ENCODE measurements around the gene STEEP1. TPM values are rescaled to one million over a fixed set of nuclear protein-coding genes. Genes with fewer than 3 reads are reported as not detected.
A peak's percentile ranks its signal among the peaks of the same experiment; 100 is the strongest.

STEEP1 gene
- total and polyA plus RNA-seq, 12 donors = 7.0 to 32.0 (median 21.1) TPM

DNA sequence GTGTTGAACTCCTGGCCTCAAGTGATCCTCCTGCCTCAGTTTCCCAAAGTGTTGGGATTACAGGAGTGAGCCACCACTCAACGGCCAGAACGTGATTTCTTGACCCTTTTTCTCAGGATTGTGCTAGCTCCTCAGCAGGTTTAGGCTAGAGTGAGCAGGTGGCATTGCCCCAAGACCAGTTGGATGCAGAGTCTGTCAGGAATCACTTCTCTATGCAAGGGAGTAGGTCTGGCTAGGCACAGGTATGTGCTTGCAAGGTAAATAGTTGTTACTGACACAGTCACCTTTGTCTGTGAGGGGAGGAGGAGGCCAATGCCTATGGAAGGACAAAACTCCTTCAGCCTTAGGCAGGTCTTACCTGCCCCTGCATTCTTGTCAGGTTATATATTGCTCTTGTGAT lies 72.7 kb downstream of the STEEP1 start:
- Histone ChIP-seq H3K9me3 (replicated peaks in 1 of 3) (no peaks in the 10 kb centered on the region), H3K27ac (no peak overlapping the region), H3K27me3 (peaks cover 11% of the 10 kb centered on the region), H3K4me1 (replicated peaks in 1 of 2) (no peaks in the 10 kb centered on the region), H3K4me3 (no peak overlapping the region), H3K36me3 (replicated peaks in 1 of 2) (no peaks in the 10 kb centered on the region)
- intact Hi-C loops (cut with DNase I) = no loop called here
- 76 to 90% (median 82%) methylated on average over 2 of the region's 2 CpGs; no CpG with 5 or more reads in 1 of the 4 donors for WGBS, 4 donors
- TF ChIP-seq, protein P1, sequence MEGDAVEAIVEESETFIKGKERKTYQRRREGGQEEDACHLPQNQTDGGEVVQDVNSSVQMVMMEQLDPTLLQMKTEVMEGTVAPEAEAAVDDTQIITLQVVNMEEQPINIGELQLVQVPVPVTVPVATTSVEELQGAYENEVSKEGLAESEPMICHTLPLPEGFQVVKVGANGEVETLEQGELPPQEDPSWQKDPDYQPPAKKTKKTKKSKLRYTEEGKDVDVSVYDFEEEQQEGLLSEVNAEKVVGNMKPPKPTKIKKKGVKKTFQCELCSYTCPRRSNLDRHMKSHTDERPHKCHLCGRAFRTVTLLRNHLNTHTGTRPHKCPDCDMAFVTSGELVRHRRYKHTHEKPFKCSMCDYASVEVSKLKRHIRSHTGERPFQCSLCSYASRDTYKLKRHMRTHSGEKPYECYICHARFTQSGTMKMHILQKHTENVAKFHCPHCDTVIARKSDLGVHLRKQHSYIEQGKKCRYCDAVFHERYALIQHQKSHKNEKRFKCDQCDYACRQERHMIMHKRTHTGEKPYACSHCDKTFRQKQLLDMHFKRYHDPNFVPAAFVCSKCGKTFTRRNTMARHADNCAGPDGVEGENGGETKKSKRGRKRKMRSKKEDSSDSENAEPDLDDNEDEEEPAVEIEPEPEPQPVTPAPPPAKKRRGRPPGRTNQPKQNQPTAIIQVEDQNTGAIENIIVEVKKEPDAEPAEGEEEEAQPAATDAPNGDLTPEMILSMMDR (IDR thresholded peaks at IDR 0.05) = no peak
- TF ChIP-seq POLR2A (IDR thresholded peaks at IDR 0.05) = no peak
- no peak for DNase-seq

DNA sequence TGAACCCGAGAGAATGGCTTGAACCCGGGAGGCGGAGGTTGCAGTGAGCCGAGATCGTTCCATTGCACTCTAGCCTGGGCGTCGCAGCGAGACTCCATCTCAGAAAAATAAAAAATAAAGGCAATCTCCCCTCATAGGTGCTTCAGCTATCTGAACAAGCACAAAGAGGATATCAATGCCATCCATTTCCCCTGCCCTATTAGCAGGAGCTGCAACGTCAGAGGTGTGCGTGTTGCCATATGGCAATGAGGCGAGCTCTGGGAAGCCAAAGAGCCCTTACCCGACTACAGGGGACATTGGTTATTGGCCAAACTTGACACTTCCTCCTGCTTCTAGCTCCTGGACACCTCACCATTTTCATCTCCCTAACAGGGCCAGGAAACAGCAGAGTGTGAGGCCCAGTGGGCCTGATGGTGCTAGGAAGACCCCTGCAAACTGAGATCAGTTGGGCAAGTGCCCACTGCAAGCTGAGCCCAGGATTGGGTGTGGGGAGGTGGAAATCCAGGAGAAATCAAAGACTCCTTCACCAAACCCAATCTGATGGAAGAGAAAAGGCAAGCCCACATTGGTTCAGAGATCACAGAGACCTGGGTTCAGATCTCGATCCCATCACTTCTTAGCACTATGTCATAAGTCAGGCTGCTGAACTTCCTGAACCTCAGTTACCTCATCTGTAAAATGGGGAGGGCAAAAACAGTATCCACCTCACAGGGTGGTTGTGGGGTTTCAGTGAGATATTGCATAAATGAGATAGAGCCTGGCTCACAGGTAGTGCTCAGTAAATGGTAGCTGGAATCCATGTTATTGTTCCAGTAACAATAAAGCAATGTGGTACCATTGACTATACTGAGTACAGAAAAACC lies 75.8 kb downstream of the STEEP1 start:
- Histone ChIP-seq H3K4me3 (no peak overlapping the region), H3K27ac (no peak overlapping the region), H3K36me3 (replicated peaks in 1 of 2) (no peaks in the 10 kb centered on the region), H3K9me3 (replicated peaks in 1 of 3) (no peaks in the 10 kb centered on the region), H3K4me1 (replicated peaks in 1 of 2) (no peaks in the 10 kb centered on the region), H3K27me3 (peaks cover 7% of the 10 kb centered on the region)
- TF ChIP-seq, protein P1 (IDR thresholded peaks at IDR 0.05) = no peak
- no peak for TF ChIP-seq POLR2A (IDR thresholded peaks at IDR 0.05)
- whole genome bisulfite sequencing, 4 donors = 71 to 77% (median 74%) methylated on average over 11 to 13 of the region's 13 CpGs
- intact Hi-C loops (cut with DNase I) = no loop called here
- no peak for DNase-seq

DNA sequence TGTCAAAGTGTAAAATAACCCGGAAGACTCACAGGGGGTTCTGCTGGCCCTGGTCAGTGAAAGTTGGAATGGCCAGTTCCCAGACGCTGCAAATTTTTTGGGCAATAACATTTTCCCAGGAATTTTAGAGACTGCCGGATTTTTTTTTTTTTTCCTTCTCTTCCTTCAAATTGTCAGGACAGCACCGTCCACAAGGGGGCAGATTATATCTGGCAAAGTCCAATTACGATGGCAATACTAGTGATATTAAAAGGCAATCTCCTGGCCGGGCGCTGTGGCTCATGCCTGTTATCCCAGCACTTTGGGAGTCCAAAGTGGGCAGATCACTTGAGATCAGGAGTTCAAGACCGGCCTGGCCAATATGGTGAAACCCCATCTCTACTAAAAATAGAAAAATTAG lies 76.5 kb downstream of the STEEP1 start:
- peaks cover 7% of the 10 kb centered on the region for H3K27me3 ChIP-seq
- intact Hi-C loops (cut with DNase I) = no loop called here
- WGBS, 4 donors = 9 to 22% (median 14%) methylated on average over 8 of the region's 8 CpGs
- no peaks in the 10 kb centered on the region for H3K4me1 ChIP-seq (replicated peaks in 1 of 2)
- H3K27ac ChIP-seq = no peak overlapping the region
- DNase-seq = peak; percentile 45 to 84 (median 70)
- no peaks in the 10 kb centered on the region for H3K9me3 ChIP-seq (replicated peaks in 1 of 3)
- H3K36me3 ChIP-seq (replicated peaks in 1 of 2) = no peaks in the 10 kb centered on the region
- no peak overlapping the region for H3K4me3 ChIP-seq
- no peak for TF ChIP-seq POLR2A (IDR thresholded peaks at IDR 0.05)
- TF ChIP-seq, protein P1 (IDR thresholded peaks at IDR 0.05) = peak; percentile 52 to 70 (median 58)

Other genes starting within 250 kb of the STEEP1 start
- 10 to 100 TPM in 1 of 9 donors, 1 to 10 TPM in 6, under 1 TPM in 2; 0.72 to 10.2 (median 3.2) TPM for gene SLC25A43, start 166.1 kb downstream of the STEEP1 start, total RNA-seq
- 1 to 10 TPM; 4.1 to 7.5 (median 5.4) TPM for gene SLC25A43, start 166.1 kb downstream of the STEEP1 start, polyA plus RNA-seq
- gene SLC25A5, start 97.0 kb downstream of the STEEP1 start, total RNA-seq = 100 to 1,000 TPM; 102 to 313 (median 221) TPM
- gene SLC25A5, start 97.0 kb downstream of the STEEP1 start, polyA plus RNA-seq = 100 to 1,000 TPM in 1 of 3 donors, 10 to 100 TPM in 2; 65.2 to 245 (median 77.5) TPM
- 10 to 100 TPM; 18.3 to 43.1 (median 35.6) TPM for gene UBE2A, start 9.2 kb upstream of the STEEP1 start, total RNA-seq
- 10 to 100 TPM; 31.2 to 88.4 (median 33.2) TPM for gene UBE2A, start 9.2 kb upstream of the STEEP1 start, polyA plus RNA-seq
- 10 to 100 TPM in 2 of 9 donors, 1 to 10 TPM in 7; 4.2 to 12.8 (median 5.7) TPM for gene NKRF, start 41.0 kb upstream of the STEEP1 start, total RNA-seq
- gene NKRF, start 41.0 kb upstream of the STEEP1 start, polyA plus RNA-seq = 10 to 100 TPM in 2 of 3 donors, 1 to 10 TPM in 1; 8.0 to 13.2 (median 12.7) TPM
- gene SEPTIN6, start 127.8 kb upstream of the STEEP1 start, total RNA-seq = 100 to 1,000 TPM in 8 of 9 donors, 10 to 100 TPM in 1; 86.5 to 204 (median 128) TPM
- 100 to 1,000 TPM in 1 of 3 donors, 10 to 100 TPM in 2; 42.4 to 332 (median 78.6) TPM for gene SEPTIN6, start 127.8 kb upstream of the STEEP1 start, polyA plus RNA-seq
- gene SOWAHD, start 193.2 kb upstream of the STEEP1 start, total RNA-seq = 1 to 10 TPM in 6 of 9 donors, under 1 TPM in 2, not detected in 1; 0.33 to 5.9 (median 1.4) TPM
- gene SOWAHD, start 193.2 kb upstream of the STEEP1 start, polyA plus RNA-seq = 1 to 10 TPM in 1 of 3 donors, under 1 TPM in 2; 0.13 to 1.4 (median 0.47) TPM
- gene RPL39, start 226.2 kb upstream of the STEEP1 start, total RNA-seq = 1,000 to 10,000 TPM in 8 of 9 donors, 100 to 1,000 TPM in 1; 797 to 3,528 (median 1,914) TPM
- 1,000 to 10,000 TPM; 2,112 to 4,409 (median 2,406) TPM for gene RPL39, start 226.2 kb upstream of the STEEP1 start, polyA plus RNA-seq